ENCODE measurements around the gene HDAC11. TPM values are rescaled to one million over a fixed set of nuclear protein-coding genes. Genes with fewer than 3 reads are reported as not detected.

Gene HDAC11
- total RNA-seq, 1 experiment from 2014 or later: 11.8 TPM

- H3K9me3 Mint-ChIP-seq (ENCODE audit: low read depth, unreplicated experiment): no peaks in the 10 kb centered on the region
- TF ChIP-seq CTCF (IDR thresholded peaks at IDR 0.05; ENCODE audit: unreplicated experiment): no peak
- intact Hi-C loops (cut with micrococcal nuclease; ENCODE audit: unreplicated experiment): no loop called here
- CTCF ChIA-PET: no interaction called here
- peaks cover 12% of the 10 kb centered on the region for H3K4me1 Mint-ChIP-seq (ENCODE audit: low read depth, unreplicated experiment)
- H3K27ac Mint-ChIP-seq (ENCODE audit: unreplicated experiment): no peak overlapping the region
- no peaks in the 10 kb centered on the region for H3K36me3 Mint-ChIP-seq (ENCODE audit: insufficient read depth, unreplicated experiment)
- BruUV-seq (replicated peaks): no TSS peak
- no peak for DNase-seq
- H3K27me3 Mint-ChIP-seq (ENCODE audit: unreplicated experiment): no peaks in the 10 kb centered on the region
- H3K4me3 Mint-ChIP-seq (ENCODE audit: low read depth, unreplicated experiment): no peak overlapping the region
These were observed 37.3 kb downstream of the HDAC11 start for GRCh38 chr3:13517253-13517977.

- H3K9me3 Mint-ChIP-seq (ENCODE audit: low read depth, unreplicated experiment): no peaks in the 10 kb centered on the region
- H3K27ac Mint-ChIP-seq (ENCODE audit: unreplicated experiment): no peak overlapping the region
- no peak for DNase-seq
- H3K36me3 Mint-ChIP-seq (ENCODE audit: insufficient read depth, unreplicated experiment): peaks cover 6% of the 10 kb centered on the region
- H3K4me1 Mint-ChIP-seq (ENCODE audit: low read depth, unreplicated experiment): peaks cover 9% of the 10 kb centered on the region
- no peak overlapping the region for H3K4me3 Mint-ChIP-seq (ENCODE audit: low read depth, unreplicated experiment)
- BruUV-seq (replicated peaks): no TSS peak
- H3K27me3 Mint-ChIP-seq (ENCODE audit: unreplicated experiment): no peaks in the 10 kb centered on the region
- no peak for TF ChIP-seq CTCF (IDR thresholded peaks at IDR 0.05; ENCODE audit: unreplicated experiment)
- intact Hi-C loops (cut with micrococcal nuclease; ENCODE audit: unreplicated experiment): no loop called here
- CTCF ChIA-PET: no interaction called here
These were observed 38.4 kb downstream of the HDAC11 start for GRCh38 chr3:13518516-13518953.

GRCh38 chr3:13519006-13519791 is 39.1 kb downstream of the HDAC11 start:
- H3K9me3 Mint-ChIP-seq (ENCODE audit: low read depth, unreplicated experiment): no peaks in the 10 kb centered on the region
- no peak overlapping the region for H3K27ac Mint-ChIP-seq (ENCODE audit: unreplicated experiment)
- intact Hi-C loops (cut with micrococcal nuclease; ENCODE audit: unreplicated experiment): no loop called here
- no peak overlapping the region for H3K4me3 Mint-ChIP-seq (ENCODE audit: low read depth, unreplicated experiment)
- no TSS peak for BruUV-seq (replicated peaks)
- DNase-seq: no peak
- CTCF ChIA-PET: no interaction called here
- no peak for TF ChIP-seq CTCF (IDR thresholded peaks at IDR 0.05; ENCODE audit: unreplicated experiment)
- peaks cover 7% of the 10 kb centered on the region for H3K36me3 Mint-ChIP-seq (ENCODE audit: insufficient read depth, unreplicated experiment)
- no peaks in the 10 kb centered on the region for H3K27me3 Mint-ChIP-seq (ENCODE audit: unreplicated experiment)
- H3K4me1 Mint-ChIP-seq (ENCODE audit: low read depth, unreplicated experiment): peaks cover 3% of the 10 kb centered on the region

- no peak for DNase-seq
- CTCF ChIA-PET: no interaction called here
- H3K36me3 Mint-ChIP-seq (ENCODE audit: insufficient read depth, unreplicated experiment): peaks cover 12% of the 10 kb centered on the region
- H3K27ac Mint-ChIP-seq (ENCODE audit: unreplicated experiment): no peak overlapping the region
- BruUV-seq (replicated peaks): no TSS peak
- TF ChIP-seq CTCF (IDR thresholded peaks at IDR 0.05; ENCODE audit: unreplicated experiment): no peak
- intact Hi-C loops (cut with micrococcal nuclease; ENCODE audit: unreplicated experiment): no loop called here
- H3K4me3 Mint-ChIP-seq (ENCODE audit: low read depth, unreplicated experiment): no peak overlapping the region
- no peaks in the 10 kb centered on the region for H3K9me3 Mint-ChIP-seq (ENCODE audit: low read depth, unreplicated experiment)
- H3K4me1 Mint-ChIP-seq (ENCODE audit: low read depth, unreplicated experiment): no peaks in the 10 kb centered on the region
- H3K27me3 Mint-ChIP-seq (ENCODE audit: unreplicated experiment): no peaks in the 10 kb centered on the region
These were observed 40.3 kb downstream of the HDAC11 start for GRCh38 chr3:13520326-13520880.

Measured in Calu3 (cell line).